DND-41 (cell line): ENCODE measurements around the gene RAB34.
A peak's percentile ranks its signal among the peaks of the same experiment; 100 is the strongest.

Experiments
- ATAC-seq: fragments of 200-7000 bp; cut with Tn5 transposase; 3 replicates; pipeline ENCODE4 v1.9.1; 2021; ENCODE audit warnings: low read depth; ENCODE audit not compliant: insufficient read depth
- DNase-seq: peaks from one replicate; pipeline ENCODE4 v3.0.0-alpha.2; 2020
- H2AFZ ChIP-seq: 2 replicates; pipeline ENCODE4 v1.6.0; 2012; ENCODE audit warnings: low read depth, low read length
- H3K27ac ChIP-seq: 2 replicates; pipeline ENCODE4 v1.5.1; 2012; ENCODE audit warnings: low read length, inconsistent platforms
- H3K27me3 ChIP-seq: fragments of 200-600 bp; sonication (generic); 2 replicates; pipeline ENCODE4 v1.6.0; 2012; ENCODE audit warnings: low read length, mild to moderate bottlenecking, inconsistent platforms; ENCODE audit not compliant: insufficient read depth, poor library complexity
- H3K36me3 ChIP-seq: 2 replicates; pipeline ENCODE4 v1.5.1; 2012; ENCODE audit warnings: low read length, inconsistent platforms; ENCODE audit not compliant: insufficient read depth
- H3K4me1 ChIP-seq: 2 replicates; pipeline ENCODE4 v1.5.1; 2012; ENCODE audit warnings: mild to moderate bottlenecking, low read length; ENCODE audit not compliant: insufficient read depth
- H3K4me2 ChIP-seq: 2 replicates; pipeline ENCODE4 v1.6.0; 2012; ENCODE audit warnings: mild to moderate bottlenecking, moderate library complexity, low read length, inconsistent platforms; ENCODE audit not compliant: insufficient read depth
- H3K4me3 ChIP-seq, 2 experiments: fragments of 200-600 bp in 1 of 2; shearing (Covaris generic) in 1 of 2; 2 replicates each; pipeline ENCODE4 v1.5.1; 2012 to 2016; ENCODE audit warnings: inconsistent platforms in 2 of 2, low read length in 2 of 2, mild to moderate bottlenecking in 2 of 2, low read depth in 1 of 2, moderate library complexity in 1 of 2
- H3K79me2 ChIP-seq: 2 replicates; pipeline ENCODE4 v1.6.0; 2012; ENCODE audit warnings: low read length, inconsistent platforms; ENCODE audit not compliant: insufficient read depth
- H3K9ac ChIP-seq: 2 replicates; pipeline ENCODE4 v1.6.0; 2012; ENCODE audit warnings: low read depth, mild to moderate bottlenecking, inconsistent platforms, low read length, moderate library complexity
- H3K9me3 ChIP-seq: 2 replicates; pipeline ENCODE4 v1.5.1; 2012; ENCODE audit warnings: low read length, moderate library complexity, mild to moderate bottlenecking, inconsistent platforms; ENCODE audit not compliant: insufficient read depth, severe bottlenecking
- H4K20me1 ChIP-seq: 2 replicates; pipeline ENCODE4 v1.6.0; 2012; ENCODE audit warnings: low read length; ENCODE audit not compliant: insufficient read depth
- EZH2 ChIP-seq: IDR thresholded peaks from 3 replicates; pipeline ENCODE4 v1.6.1; 2012; ENCODE audit warnings: borderline replicate concordance, low read depth, mild to moderate bottlenecking, moderate library complexity, low read length, inconsistent platforms; ENCODE audit not compliant: severe bottlenecking
- TF ChIP-seq, protein P1 (sequence below): IDR thresholded peaks from 2 replicates; pipeline ENCODE4 v1.5.1; 2012; ENCODE audit warnings: borderline replicate concordance, low read length, moderate library complexity, mild to moderate bottlenecking; ENCODE audit not compliant: poor library complexity, severe bottlenecking; ENCODE audit errors: extremely low read depth

Gene RAB34

DNA sequence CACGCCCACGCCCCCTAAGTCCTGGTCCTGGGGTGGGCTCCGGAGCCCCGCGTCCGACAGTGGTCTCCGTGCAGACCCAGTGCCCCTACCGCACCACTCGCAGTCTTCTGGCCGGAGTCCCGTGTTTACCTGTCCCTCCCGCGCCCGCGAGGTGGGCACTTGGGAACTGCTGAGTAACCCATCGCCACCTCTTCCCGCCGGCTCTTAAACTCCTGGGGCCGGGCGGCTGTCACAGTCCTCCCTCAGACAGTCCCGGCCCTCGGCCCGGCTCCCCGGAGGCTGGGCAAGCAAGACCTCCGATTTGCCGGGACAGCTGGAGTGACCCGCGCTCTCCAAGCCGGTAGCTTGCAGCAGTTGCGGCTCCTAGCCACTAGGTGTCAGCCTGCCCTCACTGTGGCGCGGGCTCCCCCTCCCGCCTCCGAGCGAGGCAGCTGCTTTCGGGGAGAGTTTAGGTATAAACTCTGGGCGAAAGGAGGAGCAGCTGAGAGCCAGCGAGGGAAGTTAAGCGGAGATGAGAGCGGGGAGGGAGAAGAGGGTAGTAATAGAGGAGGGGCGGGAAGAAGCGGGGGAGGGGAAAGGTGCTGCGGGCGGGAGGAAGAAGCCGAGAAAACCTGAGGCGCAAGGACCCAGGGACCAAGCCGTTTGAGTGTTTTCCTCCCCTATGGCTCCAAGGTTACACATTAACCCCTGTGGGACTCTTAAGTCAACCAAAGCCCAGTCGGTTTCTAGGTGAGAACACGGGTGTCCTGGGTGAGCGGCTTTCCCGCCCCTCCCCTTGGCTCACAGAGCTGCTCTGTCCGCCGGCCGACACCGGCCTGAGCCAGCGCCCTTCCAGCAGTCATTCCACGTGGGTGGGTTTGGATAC is 9.2 kb upstream of the RAB34 start:
- H2AFZ ChIP-seq: peak overlapping the region; percentile 87
- H3K36me3 ChIP-seq: peaks cover 35% of the 10 kb centered on the region
- no peaks in the 10 kb centered on the region for H3K9me3 ChIP-seq
- no peak for TF ChIP-seq EZH2
- TF ChIP-seq, protein P1, sequence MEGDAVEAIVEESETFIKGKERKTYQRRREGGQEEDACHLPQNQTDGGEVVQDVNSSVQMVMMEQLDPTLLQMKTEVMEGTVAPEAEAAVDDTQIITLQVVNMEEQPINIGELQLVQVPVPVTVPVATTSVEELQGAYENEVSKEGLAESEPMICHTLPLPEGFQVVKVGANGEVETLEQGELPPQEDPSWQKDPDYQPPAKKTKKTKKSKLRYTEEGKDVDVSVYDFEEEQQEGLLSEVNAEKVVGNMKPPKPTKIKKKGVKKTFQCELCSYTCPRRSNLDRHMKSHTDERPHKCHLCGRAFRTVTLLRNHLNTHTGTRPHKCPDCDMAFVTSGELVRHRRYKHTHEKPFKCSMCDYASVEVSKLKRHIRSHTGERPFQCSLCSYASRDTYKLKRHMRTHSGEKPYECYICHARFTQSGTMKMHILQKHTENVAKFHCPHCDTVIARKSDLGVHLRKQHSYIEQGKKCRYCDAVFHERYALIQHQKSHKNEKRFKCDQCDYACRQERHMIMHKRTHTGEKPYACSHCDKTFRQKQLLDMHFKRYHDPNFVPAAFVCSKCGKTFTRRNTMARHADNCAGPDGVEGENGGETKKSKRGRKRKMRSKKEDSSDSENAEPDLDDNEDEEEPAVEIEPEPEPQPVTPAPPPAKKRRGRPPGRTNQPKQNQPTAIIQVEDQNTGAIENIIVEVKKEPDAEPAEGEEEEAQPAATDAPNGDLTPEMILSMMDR: peak; percentile 100
- ATAC-seq: peak; percentile 68
- H4K20me1 ChIP-seq: peaks cover 36% of the 10 kb centered on the region
- peak; percentile 92 for DNase-seq
- no peaks in the 10 kb centered on the region for H3K27me3 ChIP-seq
- H3K4me1 ChIP-seq: peaks cover 53% of the 10 kb centered on the region
- peaks cover 15% of the 10 kb centered on the region for H3K79me2 ChIP-seq
- H3K27ac ChIP-seq: peak overlapping the region; percentile 67
- H3K4me3 ChIP-seq: peak overlapping the region; percentile 45 to 69
- peak overlapping the region; percentile 94 for H3K4me2 ChIP-seq
- H3K9ac ChIP-seq: peak overlapping the region; percentile 67

DNA sequence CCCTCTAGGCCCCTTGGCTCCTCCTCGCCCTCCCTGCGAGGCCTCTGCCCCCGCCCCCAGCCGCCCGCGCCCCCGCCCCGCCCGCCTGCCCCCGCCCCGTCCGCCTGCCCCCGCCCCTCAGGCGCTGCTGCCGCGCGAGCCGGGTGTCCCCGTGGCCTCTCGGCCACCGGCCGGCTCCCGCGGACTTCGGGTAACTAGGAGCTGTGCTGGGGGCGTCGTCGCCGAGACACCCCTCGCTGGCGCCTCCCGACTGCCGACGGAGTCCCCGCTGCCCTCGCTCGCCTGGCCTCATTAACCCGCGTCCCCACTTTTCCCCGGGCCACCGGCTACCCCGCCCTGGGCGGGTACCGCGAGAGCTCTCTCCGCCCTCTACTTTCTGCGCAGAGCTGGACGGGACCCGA is 8.6 kb upstream of the RAB34 start, which contains the start of gene TLCD1:
Gene TLCD1 (minus strand): TSS at position 8 of the 401 bp plus-strand sequence. CDS start 136 bp downstream, outside the sequence.
- no peaks in the 10 kb centered on the region for H3K27me3 ChIP-seq
- peaks cover 59% of the 10 kb centered on the region for H3K4me1 ChIP-seq
- TF ChIP-seq, protein P1: no peak
- TF ChIP-seq EZH2: no peak
- peak within 1 kb of the TSS; percentile 87 for H2AFZ ChIP-seq
- DNase-seq (peak; percentile 79), ATAC-seq (peak; percentile 60)
- H3K9me3 ChIP-seq: no peaks in the 10 kb centered on the region
- H4K20me1 ChIP-seq: peaks cover 42% of the 10 kb centered on the region
- H3K9ac ChIP-seq: peak within 1 kb of the TSS; percentile 67
- H3K36me3 ChIP-seq: peaks cover 41% of the 10 kb centered on the region
- H3K4me2 ChIP-seq: peak within 1 kb of the TSS; percentile 94
- H3K27ac ChIP-seq: peak within 1 kb of the TSS; percentile 67
- peak within 1 kb of the TSS; percentile 45 to 69 for H3K4me3 ChIP-seq
- peaks cover 21% of the 10 kb centered on the region for H3K79me2 ChIP-seq

DNA sequence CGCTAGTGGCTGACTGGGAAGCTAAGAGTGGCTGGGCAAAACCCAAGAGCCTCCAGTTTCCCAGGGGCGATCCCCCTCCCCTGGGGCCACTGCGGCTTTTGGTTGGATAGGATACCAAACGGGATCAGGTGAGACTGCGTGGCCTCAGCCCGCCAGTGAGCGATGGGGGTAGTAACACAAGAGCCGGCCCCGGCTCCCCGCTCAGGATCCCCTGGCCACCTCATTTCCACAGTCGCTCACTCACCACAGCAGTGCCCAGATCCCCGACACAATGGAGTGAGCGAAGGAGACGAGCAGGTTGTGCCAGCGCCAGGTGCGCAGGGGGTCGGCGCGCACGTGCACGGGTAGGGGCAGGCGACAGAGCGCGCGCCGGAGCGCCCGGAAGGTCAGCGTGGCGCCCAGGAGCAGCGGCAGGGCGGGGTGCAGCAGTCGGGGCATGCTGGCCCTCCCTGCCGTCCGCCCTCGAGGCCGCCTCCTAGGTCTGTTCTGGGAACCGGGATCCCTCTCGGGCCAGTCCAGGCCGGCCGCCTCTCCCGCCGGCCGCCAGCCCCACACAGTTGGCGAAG is 8.1 kb upstream of the RAB34 start:
- Histone ChIP-seq H2AFZ (no peak overlapping the region), H3K4me1 (peaks cover 64% of the 10 kb centered on the region), H3K36me3 (peaks cover 46% of the 10 kb centered on the region), H3K4me2 (peak overlapping the region; percentile 94), H3K27me3 (no peaks in the 10 kb centered on the region), H3K4me3 (peak overlapping the region in 1 of 2 experiments; percentile 39; a peak in 2 of 4 replicates), H3K27ac (no peak overlapping the region), H3K9me3 (no peaks in the 10 kb centered on the region), H4K20me1 (peaks cover 47% of the 10 kb centered on the region), H3K9ac (peak overlapping the region; percentile 30; the same call in 1 of the 2 replicates), H3K79me2 (peaks cover 26% of the 10 kb centered on the region)
- ATAC-seq: peak; percentile 2
- DNase-seq: no peak
- TF ChIP-seq, protein P1: no peak
- no peak for TF ChIP-seq EZH2
